A673 (cell line): Measurements from ENCODE around the gene ZMYND8.

Source experiments
- EZH2 ChIP-seq: fragments of 200-600 bp; sonication (generic); IDR thresholded peaks from 2 replicates; pipeline ENCODE4 v1.6.1; 2017; ENCODE audit warnings: borderline replicate concordance, low read depth, mild to moderate bottlenecking, mixed read lengths, antibody characterized with exemption, low read length; ENCODE audit not compliant: poor library complexity, severe bottlenecking
- TF ChIP-seq, protein P1 (sequence below): fragments of 300-800, 200-600 bp; sonication (generic); conservative IDR thresholded peaks from 2 replicates; pipeline ENCODE4 v1.5.1; 2017; ENCODE audit warnings: low read depth, mild to moderate bottlenecking, antibody characterized with exemption, low read length, moderate library complexity, mixed read lengths

GRCh38 chr20:47328129-47328528 lies 28.4 kb downstream of the ZMYND8 start:
- TF ChIP-seq, protein P1, sequence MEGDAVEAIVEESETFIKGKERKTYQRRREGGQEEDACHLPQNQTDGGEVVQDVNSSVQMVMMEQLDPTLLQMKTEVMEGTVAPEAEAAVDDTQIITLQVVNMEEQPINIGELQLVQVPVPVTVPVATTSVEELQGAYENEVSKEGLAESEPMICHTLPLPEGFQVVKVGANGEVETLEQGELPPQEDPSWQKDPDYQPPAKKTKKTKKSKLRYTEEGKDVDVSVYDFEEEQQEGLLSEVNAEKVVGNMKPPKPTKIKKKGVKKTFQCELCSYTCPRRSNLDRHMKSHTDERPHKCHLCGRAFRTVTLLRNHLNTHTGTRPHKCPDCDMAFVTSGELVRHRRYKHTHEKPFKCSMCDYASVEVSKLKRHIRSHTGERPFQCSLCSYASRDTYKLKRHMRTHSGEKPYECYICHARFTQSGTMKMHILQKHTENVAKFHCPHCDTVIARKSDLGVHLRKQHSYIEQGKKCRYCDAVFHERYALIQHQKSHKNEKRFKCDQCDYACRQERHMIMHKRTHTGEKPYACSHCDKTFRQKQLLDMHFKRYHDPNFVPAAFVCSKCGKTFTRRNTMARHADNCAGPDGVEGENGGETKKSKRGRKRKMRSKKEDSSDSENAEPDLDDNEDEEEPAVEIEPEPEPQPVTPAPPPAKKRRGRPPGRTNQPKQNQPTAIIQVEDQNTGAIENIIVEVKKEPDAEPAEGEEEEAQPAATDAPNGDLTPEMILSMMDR: no peak
- no peak for TF ChIP-seq EZH2
